HG02798 (cell line): ENCODE data around the gene ADGRD1.

Source experiments
- ATAC-seq: cut with Tn5 transposase; IDR thresholded peaks from one replicate; pipeline ENCODE4 v1.9.1; 2021; ENCODE audit warnings: mild to moderate bottlenecking; ENCODE audit not compliant: unreplicated experiment, poor library complexity

The ADGRD1 gene

GRCh38 chr12:131003716-131004045 is 50.0 kb downstream of the ADGRD1 start:
- no peak for ATAC-seq

DNA sequence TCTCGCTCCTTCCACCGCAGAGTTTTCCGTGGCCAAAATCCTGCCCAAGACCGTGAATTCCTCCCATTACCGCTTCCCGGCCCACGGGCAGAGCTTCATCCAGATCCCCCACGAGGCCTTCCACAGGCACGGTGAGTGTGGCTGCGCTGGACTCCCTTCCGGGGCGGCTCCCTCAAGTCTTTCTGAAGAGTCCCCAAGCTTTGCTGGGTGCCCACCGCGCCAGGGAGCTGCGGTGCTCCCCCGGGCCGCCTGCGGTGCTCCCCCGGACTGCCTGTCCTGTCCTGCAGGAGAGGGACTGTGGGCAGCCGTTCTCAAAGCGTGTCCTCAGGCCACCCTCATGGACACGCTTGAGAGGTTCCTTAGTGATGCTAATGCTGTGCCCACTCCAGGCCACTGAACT is 50.5 kb downstream of the ADGRD1 start:
- no peak for ATAC-seq

GRCh38 chr12:131005161-131006035 is 51.7 kb downstream of the ADGRD1 start:
- ATAC-seq, result no peak

DNA sequence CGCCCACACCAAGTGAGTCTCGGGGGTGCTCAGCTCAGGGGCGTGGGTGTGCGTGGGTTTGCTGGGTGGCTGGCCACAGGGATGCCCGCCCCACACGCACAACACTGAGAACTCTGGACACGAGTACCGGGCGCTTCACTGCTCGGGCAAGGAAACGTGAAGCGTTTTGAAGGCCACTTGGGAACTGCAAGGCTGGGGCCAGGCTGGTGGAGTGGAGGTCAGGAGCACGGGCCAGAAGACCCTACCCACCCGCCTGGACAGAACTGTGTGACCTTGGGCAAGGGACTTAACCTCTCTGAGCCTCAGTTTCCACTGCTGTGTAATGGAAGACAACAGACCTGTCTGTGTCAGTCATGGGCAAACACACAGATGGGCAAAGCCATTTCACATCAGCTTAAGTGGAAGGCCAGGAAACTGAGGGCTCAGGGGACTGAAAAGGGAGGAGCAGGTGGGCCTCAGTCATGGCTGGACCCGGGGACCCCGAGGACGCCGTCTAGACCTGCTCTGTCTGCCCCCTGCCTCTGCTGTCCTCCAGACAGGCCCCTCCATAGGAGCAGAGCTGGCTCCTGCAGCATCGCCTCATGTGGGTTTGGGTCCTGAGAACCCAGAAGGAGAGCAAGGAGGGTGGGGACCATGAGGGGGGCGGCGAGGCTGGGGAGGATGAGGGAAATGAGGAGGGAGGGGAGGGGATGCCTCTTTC is 52.5 kb downstream of the ADGRD1 start:
- no peak for ATAC-seq

- no peak for ATAC-seq
Measured at GRCh38 chr12:131007031-131007739, 53.5 kb downstream of the ADGRD1 start.

- ATAC-seq, result no peak
Measured at GRCh38 chr12:131007740-131008117, 54.0 kb downstream of the ADGRD1 start.

GRCh38 chr12:131008131-131008912 is 54.6 kb downstream of the ADGRD1 start:
- ATAC-seq, result no peak

DNA sequence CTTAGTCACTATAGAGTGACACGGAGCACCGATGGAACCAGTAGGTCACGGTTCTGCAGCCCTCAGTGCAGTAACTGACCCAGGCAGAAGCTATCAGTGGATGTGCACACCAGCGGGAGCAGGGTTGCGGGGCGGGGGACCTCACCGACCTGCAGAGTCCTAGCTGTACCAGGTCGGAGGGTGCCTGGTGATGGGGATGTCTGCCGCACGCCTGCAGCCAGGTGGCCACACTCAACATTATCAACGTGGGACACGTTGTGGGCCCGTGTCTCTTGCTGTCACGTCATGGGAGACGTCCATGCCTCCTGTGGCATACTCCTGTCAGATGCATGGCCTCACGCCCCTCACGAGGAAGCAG is 55.2 kb downstream of the ADGRD1 start:
- ATAC-seq, result no peak

DNA sequence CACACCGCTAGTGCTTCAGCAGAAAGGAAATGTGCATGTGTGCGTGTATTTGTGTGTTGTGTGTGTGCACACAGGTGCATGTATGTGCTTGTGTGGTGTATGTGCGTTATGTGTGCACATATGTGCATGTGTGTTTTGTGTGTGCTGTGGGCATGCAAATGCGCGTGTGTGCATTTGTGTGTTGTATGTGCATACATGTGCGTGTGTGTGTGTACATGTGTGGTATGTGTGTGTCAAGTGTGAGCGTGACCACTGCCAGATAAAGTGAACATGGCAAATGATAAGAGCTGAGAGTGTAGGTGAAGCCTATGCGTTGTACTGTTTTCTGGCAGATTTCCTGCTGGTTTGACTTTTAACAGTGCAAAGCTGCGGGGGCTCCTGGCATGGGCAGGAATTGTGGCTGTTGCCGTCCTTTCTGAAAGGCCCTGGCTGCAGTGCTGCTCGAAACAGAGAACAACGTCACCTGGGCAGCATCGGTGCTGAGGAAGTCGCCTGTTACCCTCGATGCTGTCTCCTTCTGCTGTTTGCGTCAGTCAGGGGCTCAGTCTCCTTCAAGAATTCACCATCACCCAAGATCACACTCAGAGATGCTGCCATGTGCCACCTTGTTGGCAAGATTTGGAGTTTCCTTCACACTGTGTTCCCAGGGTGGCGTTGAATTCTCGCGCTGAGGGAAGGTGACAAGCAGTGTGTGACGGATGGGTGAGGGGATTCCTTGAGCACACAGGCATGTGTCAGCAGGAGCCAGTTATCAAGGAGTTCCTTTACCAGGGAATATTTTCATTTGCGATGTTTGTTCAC is 56.1 kb downstream of the ADGRD1 start:
- no peak for ATAC-seq

DNA sequence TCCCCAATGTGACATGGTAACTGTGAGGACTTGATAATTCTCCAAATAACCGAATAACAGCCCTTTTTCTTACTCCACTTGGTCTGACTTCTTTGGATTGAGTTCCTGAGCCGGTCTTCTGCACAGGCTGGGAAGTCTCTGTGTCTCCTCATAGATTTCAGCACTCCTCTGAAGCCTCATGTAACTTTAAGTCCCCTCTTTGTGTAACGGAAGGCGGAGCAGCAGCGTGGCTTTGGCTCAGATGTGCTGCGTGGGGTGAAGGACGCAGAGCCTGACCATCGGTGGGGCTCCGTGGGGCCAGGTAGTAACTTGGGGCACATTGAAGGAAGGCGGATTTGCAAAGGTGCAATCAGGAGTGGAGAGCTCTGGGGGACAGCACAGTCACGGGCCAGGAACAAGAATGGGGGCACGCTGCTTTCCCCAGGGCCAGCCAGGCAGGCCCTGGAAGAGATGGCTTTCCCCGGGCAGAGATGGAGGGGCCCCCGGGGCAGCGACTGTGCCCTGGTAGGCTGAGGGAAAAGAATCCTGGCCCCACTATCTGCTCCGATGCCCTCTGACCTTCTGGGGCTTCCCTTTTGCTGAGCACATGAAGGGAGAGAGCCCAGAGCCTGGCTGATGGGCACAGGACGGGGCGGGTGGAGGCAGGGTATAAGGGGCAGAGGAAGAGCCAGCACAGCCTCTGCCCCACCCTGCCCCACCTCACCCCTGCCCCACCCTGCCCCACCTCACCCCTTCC is 56.9 kb downstream of the ADGRD1 start:
- ATAC-seq, result no peak

DNA sequence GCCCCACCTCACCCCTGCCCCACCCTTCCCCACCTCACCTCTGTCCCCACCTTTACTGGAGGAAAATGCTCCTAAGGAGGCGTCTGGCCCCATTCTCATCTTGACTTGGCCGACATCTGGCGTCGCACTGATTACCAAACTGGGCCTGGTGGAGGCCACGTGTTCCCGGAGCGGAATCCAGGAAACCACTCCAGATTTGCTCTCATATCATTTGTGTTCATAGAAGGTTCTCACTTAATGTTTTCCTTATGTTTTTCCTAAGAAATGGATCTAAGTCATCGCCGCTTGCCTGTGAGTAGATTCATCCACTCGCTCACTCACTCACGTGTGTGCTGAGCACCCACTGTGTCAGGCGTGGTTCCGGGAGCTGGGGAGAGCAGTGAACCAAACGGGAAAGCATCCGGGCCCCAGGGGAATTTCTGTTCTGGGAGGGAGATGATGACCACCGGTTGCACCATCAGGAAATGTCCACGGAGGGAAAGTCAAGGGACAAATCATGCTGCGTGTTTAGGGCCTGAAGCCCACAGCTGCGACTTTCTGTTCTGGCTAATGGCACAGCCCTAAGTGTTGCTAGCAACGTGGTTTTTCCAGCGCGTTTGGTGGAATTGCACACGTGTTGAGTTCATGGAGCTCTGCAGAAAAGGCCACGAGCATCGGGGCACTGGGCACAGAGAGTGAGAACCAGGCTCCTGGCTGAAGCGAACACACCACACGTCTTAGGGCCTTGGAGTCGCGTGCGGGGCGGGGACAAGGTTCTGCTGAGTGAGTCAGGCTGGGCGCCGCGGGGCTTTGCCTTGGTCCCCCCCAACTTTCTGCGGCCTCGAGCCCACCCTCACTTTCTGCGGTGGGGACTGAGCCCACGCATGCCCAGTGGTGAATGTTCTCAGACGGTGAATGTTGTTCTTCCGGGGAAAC is 57.7 kb downstream of the ADGRD1 start:
- ATAC-seq, result no peak

GRCh38 chr12:131012279-131013069 is 58.8 kb downstream of the ADGRD1 start:
- ATAC-seq, result no peak

DNA sequence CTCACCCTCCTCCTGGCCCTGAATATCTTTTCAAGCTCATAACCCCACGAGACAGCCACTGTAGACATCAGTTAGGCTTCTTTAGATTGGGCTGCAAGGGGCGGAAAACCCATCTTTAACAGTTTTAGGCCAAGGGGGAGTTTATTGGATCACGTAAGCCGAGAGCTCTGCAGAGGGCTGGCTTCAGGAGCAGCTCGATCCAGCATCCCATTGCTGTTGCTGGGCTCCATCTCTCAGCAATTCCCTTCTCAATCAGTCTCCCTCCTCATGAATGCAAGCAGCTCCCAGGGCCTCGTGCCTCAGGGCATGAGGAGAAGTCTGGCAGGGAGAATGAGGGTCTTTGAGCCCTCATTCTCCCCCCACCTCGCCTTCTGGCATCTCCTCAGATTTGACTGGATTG is 59.4 kb downstream of the ADGRD1 start:
- ATAC-seq, result no peak

DNA sequence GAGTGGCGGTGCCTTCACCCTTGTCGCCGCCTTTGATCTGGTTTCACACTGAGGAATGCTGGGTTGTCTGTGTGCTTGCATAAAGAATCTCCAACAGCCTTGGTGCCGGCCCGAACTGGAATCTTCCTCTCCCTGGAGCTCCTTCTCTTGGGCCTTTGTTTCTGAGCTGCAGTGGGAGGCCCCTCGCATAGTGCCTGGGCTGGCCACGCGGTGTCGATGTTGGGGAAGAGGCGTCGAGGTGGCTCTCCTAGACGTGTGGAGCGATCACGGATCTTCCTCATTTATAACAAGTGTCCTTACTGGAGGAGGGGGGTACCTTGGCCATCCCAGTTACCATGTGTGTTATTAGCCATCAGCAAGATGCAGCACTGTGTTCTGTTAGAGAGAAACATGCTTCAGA is 60.6 kb downstream of the ADGRD1 start:
- ATAC-seq, result no peak

GRCh38 chr12:131015581-131016337 is 62.1 kb downstream of the ADGRD1 start:
- ATAC-seq, result no peak

GRCh38 chr12:131017477-131017991 is 63.8 kb downstream of the ADGRD1 start:
- ATAC-seq, result no peak
